Osteoblast (primary cell): Measurements from ENCODE around the gene MAP6. TPM values are rescaled to one million over a fixed set of nuclear protein-coding genes. Genes with fewer than 3 reads are reported as not detected.

Source experiments
- DNase-seq: peaks from one replicate; pipeline ENCODE4 v3.0.0; 2011; ENCODE audit warnings: low spot score, mixed read lengths; ENCODE audit not compliant: insufficient read length; ENCODE audit errors: missing footprints
- H2AFZ ChIP-seq: 2 replicates; pipeline ENCODE4 v1.6.0; 2011; ENCODE audit warnings: mild to moderate bottlenecking, low read length
- H3K27ac ChIP-seq: 2 replicates; pipeline ENCODE4 v1.5.1; 2011; ENCODE audit warnings: mild to moderate bottlenecking, low read depth, low read length, moderate library complexity
- H3K27me3 ChIP-seq: 2 replicates; pipeline ENCODE4 v1.6.0; 2012; ENCODE audit warnings: mild to moderate bottlenecking, control low read depth, inconsistent platforms, low read length, moderate library complexity; ENCODE audit not compliant: insufficient read depth
- H3K36me3 ChIP-seq: 2 replicates; pipeline ENCODE4 v1.5.1; 2011; ENCODE audit warnings: mild to moderate bottlenecking, low read length, control low read depth, moderate library complexity; ENCODE audit not compliant: insufficient read depth
- H3K4me1 ChIP-seq: 2 replicates; pipeline ENCODE4 v1.5.1; 2011; ENCODE audit warnings: mild to moderate bottlenecking, low read length, control low read depth, moderate library complexity; ENCODE audit not compliant: insufficient read depth
- H3K4me2 ChIP-seq: 2 replicates; pipeline ENCODE4 v1.6.0; 2011; ENCODE audit warnings: mild to moderate bottlenecking, low read length; ENCODE audit not compliant: insufficient read depth
- H3K4me3 ChIP-seq: fragments of 200-600 bp; sonication (generic); 3 replicates; pipeline ENCODE4 v1.5.1; 2012; ENCODE audit warnings: mild to moderate bottlenecking, low read length, inconsistent platforms; ENCODE audit not compliant: insufficient read depth
- H3K79me2 ChIP-seq: 2 replicates; pipeline ENCODE4 v1.6.0; 2012; ENCODE audit warnings: mild to moderate bottlenecking, low read length, control low read depth, inconsistent platforms; ENCODE audit not compliant: insufficient read depth
- H3K9me3 ChIP-seq: 2 replicates; pipeline ENCODE4 v1.5.1; 2011; ENCODE audit warnings: low read depth, low read length, control low read depth
- H4K20me1 ChIP-seq: 2 replicates; pipeline ENCODE4 v1.6.0; 2012; ENCODE audit warnings: mild to moderate bottlenecking, low read length, control low read depth; ENCODE audit not compliant: insufficient read depth
- CTCF ChIP-seq: IDR thresholded peaks from 2 replicates; pipeline ENCODE4 v1.5.1; 2011; ENCODE audit warnings: mild to moderate bottlenecking, low read depth, low read length, moderate library complexity; ENCODE audit errors: extremely low read depth
- total RNA-seq: library from RNA; depleted of rRNA; stranded (reverse); fragments of >200 nt; gene quantifications from 2 replicates; pipeline ENCODE4 v1.2.3, GENCODE V29; 2012

Gene MAP6
- total RNA-seq, 1 donor: 0.72 TPM

DNA sequence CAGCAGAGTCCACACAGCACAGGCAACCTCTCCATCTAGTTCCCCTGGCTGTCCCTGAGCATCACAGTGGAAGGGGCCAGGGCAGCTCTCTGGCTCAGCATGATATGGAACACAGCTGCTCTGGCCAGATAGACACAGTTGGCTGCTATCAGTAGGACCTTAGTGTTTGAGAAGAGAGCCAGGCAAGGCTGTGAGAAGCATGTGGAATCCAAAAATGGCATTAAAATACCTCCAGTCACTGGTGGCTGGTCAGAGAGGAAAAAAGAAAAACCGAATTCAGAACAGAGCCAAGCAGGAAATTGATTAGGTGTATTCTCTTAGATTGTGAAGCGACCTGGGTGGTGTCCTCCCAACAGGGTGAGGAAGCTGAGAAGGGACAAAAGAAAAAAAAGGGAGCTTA lies 78.9 kb downstream of the MAP6 start:
- Histone ChIP-seq H3K4me2 (no peak overlapping the region), H4K20me1 (no peaks in the 10 kb centered on the region), H3K27ac (no peak overlapping the region), H3K4me3 (no peak overlapping the region), H3K36me3 (no peaks in the 10 kb centered on the region), H2AFZ (no peak overlapping the region), H3K79me2 (no peaks in the 10 kb centered on the region), H3K4me1 (no peaks in the 10 kb centered on the region), H3K27me3 (peaks cover under 1% of the 10 kb centered on the region), H3K9me3 (no peaks in the 10 kb centered on the region)
- no peak for DNase-seq
- no peak for TF ChIP-seq CTCF

GRCh38 chr11:75589051-75589450 lies 79.8 kb downstream of the MAP6 start:
- no peak overlapping the region for H3K4me3 ChIP-seq
- no peak overlapping the region for H2AFZ ChIP-seq
- no peaks in the 10 kb centered on the region for H3K79me2 ChIP-seq
- no peaks in the 10 kb centered on the region for H4K20me1 ChIP-seq
- no peak for TF ChIP-seq CTCF
- H3K4me1 ChIP-seq: peaks cover 4% of the 10 kb centered on the region
- H3K36me3 ChIP-seq: no peaks in the 10 kb centered on the region
- no peak overlapping the region for H3K27ac ChIP-seq
- no peaks in the 10 kb centered on the region for H3K9me3 ChIP-seq
- no peak for DNase-seq
- no peaks in the 10 kb centered on the region for H3K27me3 ChIP-seq
- no peak overlapping the region for H3K4me2 ChIP-seq

- H3K9me3 ChIP-seq: no peaks in the 10 kb centered on the region
- H3K4me3 ChIP-seq: no peak overlapping the region
- H3K4me1 ChIP-seq: peaks cover 6% of the 10 kb centered on the region
- DNase-seq: no peak
- H2AFZ ChIP-seq: no peak overlapping the region
- H4K20me1 ChIP-seq: no peaks in the 10 kb centered on the region
- H3K27ac ChIP-seq: no peak overlapping the region
- no peaks in the 10 kb centered on the region for H3K27me3 ChIP-seq
- no peaks in the 10 kb centered on the region for H3K79me2 ChIP-seq
- H3K4me2 ChIP-seq: no peak overlapping the region
- H3K36me3 ChIP-seq: no peaks in the 10 kb centered on the region
- no peak for TF ChIP-seq CTCF
Observed at GRCh38 chr11:75588051-75588481, 80.8 kb downstream of the MAP6 start.

GRCh38 chr11:75586395-75586794 lies 82.4 kb downstream of the MAP6 start:
- no peak for TF ChIP-seq CTCF

More at GRCh38 chr11:75586395-75586794, 82.4 kb downstream of the MAP6 start:
- Histone ChIP-seq H3K79me2 (no peaks in the 10 kb centered on the region), H3K4me3 (no peak overlapping the region), H2AFZ (no peak overlapping the region), H3K36me3 (no peaks in the 10 kb centered on the region), H3K4me2 (no peak overlapping the region), H3K4me1 (peaks cover 15% of the 10 kb centered on the region), H3K9me3 (no peaks in the 10 kb centered on the region), H3K27me3 (no peaks in the 10 kb centered on the region), H4K20me1 (no peaks in the 10 kb centered on the region), H3K27ac (no peak overlapping the region)
- peak; percentile 50 for DNase-seq
